Retina (tissue), 1 donor: ENCODE measurements around the gene ZIC5.

Experiments used
- DNase-seq: peaks from one replicate; pipeline ENCODE4 v3.0.0-alpha.2; 2016

Gene ZIC5

DNA sequence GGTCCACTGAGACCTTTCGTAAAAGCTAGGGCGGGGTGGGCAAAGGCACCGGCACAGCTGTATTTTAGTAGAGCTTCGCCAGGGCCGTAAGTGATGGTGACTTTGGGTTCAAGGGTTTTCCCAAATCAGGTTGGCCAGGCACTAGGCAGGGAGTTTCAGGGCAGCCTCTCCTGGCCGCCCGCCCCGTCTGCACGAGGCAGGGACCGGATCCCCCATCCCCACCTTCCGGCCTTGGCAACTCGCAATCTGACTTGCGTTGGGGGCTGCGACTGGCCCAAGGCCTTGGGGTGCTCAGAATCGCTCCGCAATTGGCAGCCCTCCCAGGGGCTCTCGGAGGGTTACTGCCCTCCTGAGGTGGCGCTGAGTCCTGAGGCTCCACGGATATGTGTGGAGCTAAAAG, 4.1 kb upstream of the ZIC5 start:
- no peak for DNase-seq

DNA sequence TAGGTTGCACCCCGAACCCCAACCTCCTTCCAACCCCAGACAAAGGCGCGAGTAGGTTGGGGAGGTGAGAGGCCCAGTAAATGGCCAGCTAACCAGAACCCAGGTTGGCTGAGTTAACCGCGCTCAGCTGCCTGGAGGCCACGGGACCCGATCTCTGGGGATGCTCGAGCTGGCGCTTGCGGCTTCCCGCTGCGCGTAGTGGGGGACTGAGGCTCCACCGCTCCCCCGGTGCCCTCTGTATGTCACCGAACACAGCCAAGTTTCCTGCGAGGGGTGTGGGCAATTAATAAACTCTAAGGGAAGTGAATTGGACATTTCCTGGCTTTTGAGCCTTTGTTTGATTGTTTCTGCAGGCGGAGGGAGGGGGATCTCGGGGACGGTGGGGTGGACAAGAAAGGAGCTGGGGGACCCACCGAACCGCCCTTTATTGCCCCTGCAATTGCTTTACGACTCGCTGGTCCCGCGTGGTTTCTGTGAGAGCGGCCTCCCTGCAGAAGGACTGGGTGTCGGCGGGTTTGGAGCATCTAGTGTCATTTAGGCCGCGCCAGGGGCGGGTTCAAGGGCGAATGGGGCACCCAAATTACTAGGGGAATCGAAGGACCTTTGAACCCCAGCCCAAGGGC, 3.5 kb upstream of the ZIC5 start:
- DNase-seq = no peak

DNA sequence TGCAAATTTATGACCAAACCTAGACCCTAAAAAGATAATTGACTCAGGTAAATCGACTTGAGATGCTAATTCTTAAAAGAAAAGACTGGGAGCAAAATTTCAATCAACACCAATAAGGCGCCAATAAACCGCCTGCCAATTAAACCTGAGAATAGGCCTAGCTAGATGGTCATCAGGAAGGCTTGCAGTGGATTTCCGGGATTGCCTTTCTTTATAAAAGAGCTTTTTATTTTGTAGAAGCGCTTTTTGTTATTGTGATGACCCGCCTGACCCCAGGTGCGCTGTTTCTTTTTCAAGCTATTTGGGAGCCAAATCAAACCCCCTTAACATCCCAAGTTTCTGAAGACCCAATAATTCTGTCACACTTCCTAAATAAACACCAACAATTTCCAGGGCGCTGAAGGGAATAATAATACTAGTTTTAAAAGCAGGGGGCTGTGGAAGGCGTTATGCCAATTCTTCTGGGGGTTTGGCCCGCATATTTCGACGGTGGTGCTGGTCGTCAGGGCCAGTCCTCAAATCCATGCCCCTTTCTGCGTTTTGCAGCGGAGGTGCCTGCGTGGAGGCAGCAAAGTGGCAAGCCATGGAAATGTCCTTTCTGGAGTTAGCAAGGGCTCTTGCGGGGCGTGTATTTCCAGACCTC, 2.9 kb upstream of the ZIC5 start:
- no peak for DNase-seq

DNA sequence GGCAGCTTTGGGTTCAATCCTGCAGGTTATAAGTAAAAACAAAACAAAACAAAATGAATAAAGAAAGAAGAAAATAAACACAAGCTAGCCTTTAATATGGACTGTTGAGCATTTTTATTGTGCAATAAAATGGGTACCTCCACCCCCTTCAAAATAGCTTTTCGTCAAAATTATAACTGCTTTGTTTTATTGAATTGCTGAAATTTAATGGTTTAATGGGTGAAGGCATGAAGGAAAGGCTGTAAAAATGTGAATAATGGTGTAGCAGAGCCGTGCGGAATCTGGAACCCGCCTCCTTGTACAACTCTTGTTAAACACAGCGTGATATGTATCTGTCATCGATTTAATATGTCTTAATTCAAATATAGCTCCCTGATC, 2.2 kb upstream of the ZIC5 start:
- no peak for DNase-seq

DNA sequence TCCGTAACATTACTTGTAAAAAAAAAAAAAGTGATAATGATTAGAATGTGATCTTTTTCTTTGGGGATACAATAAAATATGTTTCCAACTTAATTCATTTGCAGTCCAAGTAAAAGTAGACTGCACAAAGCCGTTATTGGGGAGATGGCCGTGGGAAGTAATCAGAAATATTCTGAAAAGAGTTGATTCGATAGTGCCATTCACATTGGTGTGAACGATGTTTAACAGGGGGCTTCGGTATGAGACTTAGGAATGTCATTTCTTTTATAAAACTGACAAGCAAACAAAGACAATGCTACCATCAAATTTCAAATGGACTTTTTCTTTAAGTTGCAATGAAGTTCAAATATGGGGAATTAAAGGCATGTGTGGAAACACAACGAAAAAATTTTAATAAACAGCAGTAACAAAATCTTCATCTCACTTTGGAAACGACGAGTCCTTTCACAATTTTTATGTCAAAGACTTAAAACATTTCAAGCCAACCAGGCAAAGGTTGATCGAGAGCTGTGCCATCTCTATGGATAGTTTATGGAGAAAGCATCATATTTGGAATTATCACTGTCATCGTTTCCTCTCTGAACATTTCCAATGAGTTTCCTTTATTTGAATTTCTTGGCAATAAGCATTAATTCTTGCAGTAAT, 1.7 kb upstream of the ZIC5 start:
- no peak for DNase-seq

DNA sequence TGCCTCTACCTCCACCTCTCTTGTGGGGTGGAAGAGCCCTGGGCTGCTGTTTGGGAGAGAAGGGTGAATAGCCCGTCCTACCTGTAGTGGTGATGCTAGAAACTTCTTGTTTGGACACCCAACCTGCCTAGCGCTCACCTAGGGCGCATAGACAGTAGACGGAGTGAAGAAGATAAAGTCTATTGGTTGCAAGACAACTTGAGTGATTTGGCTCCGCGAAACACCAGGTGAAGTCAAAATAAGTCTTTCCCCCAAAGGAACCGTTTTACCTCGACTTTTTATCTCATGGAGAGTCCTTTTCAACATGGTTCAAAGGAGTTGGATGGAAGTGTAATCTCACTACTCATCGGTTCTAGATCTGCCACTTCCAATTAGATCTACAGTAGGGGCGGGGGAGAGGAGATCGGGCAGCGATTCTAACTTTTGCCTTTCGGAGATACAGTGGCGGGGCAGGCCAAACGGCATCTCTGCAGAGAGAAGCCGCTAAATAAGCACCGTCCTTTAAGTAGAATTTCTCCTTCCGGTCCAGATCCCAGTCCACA, 694 bp upstream of the ZIC5 start:
- DNase-seq = no peak

DNA sequence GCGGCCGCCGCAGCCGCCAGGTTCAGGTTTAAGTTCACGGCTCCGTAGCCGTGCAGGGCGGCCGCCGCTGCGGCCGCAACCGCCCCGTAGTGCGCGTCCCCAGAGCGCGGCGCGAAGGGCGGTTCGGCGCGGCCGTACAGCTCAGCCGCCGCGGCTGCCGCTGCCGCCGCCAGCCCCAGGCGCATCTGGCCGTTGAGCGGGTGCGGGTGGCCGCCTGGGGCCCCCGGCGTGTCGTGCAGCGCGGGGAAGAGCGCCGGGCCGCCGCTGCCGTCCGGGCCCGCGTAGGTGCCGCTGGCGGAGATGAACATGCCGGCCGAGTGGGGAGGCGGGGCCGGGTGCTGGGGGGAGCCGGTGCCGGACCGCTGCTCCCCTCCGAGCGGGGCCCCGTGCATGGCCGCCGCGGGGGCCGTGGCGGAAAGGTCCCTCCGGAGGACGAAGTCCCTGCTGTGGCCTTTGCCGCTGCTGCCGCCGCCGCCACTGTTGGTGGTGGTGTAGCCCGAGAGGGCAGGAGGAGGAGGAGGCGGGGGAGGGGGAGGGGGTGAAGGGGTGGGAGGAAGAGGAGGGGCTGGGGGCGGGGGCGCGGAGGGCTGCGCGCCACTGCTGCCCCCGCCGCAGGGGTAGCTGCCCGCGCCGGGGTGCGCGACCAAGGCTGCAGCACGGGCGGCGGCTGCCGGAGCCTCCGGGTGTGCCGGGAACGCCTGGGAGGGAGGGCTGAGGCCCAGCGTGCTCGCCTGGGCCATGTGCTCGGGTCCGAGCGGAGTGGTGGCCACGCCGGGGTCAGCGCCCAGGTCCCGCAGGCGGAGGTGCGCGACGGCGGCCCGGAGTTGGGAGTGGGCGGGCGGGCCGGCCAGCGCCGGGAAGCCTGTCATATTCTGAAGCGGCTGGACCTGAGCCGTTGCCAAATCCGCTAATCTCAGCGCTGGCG, 654 bp downstream of the ZIC5 start:
- DNase-seq = peak; percentile 94

DNA sequence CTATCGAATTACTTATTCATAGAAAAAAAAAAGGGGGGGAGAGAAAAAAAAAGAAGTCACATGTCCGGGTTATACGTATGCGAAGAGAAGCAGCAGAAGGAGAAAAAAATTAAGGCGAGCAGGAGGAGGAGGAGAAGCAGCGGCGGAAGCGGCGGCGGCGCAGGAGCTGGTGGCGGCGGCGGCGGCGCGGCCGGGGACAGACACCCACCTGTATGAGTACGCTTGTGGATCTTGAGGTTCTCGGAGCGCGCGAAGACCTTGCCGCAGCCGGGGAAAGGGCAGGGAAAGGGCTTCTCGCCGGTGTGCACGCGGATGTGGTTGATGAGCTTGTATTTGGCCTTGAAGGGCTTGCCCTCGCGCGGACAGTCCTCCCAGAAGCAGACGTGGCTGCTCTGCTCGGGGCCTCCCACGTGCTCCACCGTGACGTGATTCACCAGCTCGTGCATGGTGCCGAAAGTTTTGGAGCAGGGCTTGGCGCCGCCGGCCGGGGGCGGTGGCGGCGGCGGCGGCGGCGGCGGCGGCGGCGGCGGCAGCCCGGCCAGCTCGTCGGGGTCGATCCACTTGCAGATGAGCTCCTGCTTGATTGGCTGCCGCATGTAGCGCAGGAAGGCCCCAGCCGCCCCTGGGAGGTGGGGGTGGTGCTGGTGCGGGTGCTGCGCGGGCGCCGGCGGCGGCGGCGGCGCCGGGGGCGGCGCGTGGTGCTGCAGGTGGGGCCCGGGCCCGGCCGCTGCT, 1.5 kb downstream of the ZIC5 start:
- peak; percentile 77 for DNase-seq

DNA sequence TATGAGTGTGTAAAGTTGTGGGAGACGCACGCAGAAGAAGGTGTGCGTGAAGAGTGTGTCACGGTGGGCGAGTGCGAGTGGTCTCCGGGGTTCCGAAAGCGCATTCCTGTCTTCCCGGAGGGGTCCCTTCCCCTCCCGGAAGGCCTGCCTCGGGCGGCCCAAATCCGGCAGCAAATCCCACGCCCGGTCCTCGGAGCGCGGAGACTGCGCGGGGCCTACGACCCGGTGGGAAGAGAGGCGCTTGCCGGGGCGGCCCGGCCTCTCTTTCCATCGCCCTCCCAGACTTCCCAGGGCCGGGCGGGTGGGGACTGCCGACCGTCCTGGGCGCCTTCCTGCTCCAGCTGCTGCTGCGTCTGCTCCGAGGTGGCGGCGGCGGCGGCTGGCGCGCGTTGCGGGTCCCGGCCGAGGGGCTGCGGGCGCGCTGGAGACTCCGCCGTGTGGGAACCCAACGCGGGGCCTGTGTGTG, 2.1 kb downstream of the ZIC5 start:
- peak; percentile 68 for DNase-seq

DNA sequence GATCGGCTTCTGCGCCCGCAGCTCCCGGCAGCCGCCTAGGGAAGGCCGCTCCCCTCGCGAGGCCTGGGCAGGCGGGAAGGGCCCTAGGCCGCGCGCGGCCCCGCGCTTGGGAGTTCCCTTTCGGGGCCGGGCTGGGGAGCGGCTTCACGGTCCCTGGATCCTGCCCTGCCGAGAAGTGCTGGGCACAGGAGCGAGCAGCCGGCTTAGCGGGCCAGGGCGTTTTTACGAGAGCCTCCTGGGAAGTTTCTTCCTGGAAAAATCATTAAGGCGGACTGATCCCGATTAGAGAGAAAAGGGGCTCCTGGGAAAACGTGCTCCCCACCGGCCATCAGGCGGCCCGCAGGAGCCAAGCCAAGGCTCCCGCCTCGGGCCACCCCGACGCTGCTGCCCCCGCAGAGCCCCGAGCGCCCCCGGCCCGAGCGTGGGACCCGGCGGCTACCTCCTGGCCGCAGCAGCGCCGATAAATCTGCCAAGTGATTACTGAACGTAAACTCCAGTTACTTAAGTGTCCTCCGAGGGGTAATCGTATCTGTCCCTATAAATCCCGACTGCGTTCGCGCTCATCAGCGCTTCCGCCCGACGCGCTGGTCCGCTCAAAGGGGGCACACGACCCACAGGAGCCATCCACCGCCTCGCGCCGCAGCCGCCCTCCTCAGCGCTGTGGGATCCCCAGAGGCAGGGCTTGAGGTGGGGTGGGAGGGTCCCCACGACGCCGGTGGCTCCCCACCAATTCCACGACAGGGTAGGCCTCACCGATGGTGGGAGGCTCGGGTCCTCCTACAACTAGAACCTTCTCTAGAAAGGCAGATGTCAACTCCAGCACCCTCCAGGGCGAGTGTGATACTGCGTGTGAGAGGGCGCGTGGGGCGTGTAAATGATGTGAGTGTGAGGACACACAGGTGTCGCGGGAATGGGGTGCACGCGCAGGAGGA, 2.8 kb downstream of the ZIC5 start:
- DNase-seq = peak; percentile 84

DNA sequence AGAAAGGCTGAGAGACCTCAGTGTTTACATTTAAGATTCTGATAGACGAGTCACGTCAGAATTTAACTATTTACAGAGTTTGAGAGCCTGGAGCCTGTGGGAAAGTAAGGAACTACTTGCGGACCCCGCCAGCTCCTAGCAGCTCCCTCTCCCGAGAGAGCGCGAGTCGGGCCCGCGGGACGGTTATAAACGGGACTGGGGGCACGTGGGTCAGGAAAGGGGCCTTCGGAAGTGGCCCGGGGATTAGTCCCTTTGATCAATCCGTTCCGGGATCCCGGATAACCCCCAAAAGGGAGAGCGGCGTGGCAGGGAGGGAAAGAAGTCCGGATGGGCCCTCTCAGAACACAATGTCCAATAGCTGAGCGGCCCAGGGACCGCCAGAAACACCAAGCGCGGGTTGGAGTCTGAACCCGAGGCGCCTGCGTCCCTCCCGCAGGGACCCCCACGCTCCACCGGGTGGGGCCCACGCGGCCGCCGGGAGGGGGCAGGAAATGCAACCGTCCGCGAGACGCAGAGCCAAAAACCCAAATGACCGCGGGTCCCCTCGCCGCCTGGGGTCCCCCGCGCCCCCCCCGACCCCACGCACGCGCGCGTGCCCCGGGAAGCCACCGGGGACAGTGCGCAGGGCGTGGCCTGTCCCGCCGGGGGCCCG, 3.6 kb downstream of the ZIC5 start:
- DNase-seq = peak; percentile 87

DNA sequence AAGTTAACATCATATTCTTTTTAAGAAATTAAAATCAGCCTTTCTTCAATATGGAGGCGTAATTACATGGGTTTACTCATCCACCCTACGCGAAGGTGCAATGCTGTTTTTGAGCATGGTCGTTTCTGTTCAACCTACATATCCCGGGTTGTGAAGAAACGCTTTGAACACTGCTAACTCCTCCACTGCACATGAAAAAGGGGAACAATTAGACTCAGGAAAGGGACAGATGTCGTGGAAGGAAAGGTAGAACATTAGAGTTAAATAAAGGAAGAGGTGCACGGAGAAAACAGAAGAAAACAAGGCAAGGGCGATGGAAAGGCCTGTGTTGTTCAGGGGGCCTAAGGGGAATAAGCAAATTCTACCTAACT, 4.1 kb downstream of the ZIC5 start:
- no peak for DNase-seq

DNA sequence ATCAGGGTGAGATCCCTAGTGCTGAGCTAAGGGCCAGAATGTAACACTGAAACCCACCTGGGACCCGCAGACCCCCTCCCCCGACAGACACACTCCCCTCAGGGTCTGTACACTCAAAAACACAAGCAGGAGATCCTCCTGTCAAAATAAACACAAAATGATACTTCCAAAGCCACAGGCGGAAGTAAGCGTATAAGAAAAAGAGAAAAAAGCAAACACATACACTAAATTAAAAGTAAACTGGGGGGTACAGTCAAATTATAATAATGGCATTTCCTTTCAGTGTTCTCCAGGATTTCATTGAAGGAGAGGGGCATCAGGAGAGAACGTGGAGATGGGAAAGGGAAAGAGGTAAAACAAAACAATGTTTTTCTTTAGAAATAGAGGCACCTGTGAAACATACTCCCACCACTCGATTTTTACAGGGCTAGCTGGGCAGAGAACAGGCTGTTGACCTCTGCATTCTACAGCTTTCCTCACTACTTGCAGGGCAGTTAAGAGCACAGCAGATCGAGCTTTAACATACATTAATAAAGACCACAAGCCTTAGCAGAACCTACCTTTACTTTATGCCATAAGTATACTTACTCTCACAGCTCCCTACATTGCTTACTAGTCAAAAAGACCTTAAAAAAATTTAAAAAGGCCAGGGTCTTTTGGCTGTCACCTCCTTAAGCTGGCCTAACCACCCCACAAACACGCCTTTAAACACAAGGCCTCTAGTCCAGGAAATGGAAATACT, 5.3 kb downstream of the ZIC5 start:
- peak; percentile 63 for DNase-seq

DNA sequence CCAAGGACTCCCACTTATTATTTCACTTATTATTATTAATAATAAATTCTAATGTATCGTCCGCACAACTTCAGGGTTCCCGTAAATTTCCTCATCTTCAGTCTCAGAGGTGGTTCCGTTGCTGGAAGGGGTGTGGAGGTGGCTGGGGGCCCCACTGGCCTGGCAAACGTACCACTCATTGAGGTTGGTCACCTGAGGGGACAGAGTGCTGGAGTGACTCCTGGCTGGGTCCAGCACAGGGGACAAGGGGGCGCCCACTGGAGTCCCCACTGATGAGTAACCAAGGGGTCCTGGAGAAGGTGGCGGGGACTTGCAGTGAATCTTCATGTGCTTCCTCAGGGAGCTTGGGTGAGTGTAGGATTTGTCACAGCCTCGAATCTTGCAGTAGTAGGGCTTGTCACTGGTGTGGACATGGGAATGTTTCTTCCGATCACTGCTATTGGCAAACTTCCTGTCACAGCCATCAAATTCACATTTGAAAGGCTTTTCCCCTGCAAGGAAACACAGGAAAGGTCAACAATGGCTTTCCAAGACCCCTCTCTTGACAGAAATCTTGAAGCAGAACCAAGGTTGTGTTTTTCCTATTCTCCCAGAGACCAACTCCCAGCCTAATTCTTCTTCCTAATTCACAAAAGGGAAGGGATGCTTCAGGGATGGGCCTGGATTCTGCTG, 6.1 kb downstream of the ZIC5 start:
- DNase-seq = peak; percentile 67

DNA sequence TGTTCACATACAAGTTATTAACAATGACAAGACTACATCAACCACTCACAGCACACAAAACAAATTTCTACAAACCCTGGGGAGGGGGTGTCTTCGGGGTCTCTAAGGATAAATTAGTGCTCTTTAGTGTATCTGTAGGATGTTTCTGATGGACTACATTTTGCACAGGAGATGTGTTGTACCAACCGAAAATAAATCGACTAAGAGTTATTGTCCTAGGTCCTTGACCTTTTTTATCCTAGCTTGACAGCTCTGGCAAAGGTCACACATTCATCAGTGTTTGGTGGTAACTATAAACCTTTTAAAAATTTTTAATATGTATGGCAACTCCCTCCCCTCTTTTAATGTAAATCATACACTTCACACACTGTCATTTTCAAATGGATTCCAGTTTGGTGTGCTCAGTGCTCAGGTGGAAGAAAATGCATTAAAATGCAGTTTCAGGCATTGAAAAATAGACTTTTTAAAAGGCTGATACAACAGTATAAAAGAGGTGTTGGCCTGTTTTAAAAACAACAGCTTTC, 7.7 kb downstream of the ZIC5 start:
- peak; percentile 33 for DNase-seq

DNA sequence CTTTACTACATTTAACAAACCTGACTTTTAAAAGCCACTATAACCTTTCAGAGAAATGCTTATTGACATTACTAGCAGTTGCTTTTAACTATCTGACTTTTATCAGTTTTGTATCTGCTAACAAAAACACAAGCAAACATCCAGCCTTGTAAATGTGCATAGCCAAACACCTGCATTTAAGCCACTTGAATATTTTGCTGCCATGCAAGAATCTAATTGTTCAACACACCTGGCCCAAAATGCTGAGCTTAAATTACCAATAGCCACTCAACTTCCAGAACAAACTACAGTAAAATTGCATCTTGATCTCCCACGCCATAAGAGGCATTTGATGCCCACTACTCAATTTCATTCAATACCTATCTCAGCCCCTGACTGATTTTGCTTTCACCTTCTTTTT, 9.3 kb downstream of the ZIC5 start:
- peak; percentile 23 for DNase-seq

DNA sequence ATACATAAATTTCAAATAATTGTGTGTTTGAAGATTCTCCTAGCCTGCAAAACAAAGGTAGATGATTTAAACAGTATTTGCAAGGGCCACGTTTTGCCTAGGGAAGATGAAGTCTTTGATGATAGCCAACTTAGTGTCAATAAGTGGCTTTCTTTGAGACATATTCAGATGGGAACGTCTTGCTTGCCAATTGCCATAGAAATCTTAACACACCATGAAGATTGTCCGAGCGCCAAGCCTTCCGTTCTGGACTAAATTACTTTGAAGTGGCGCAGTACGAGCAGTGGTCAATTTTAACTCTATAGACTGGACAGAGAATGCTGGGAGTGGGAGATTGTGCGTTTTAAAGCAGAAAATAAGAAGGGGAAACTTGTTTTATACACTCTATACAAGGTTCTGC, 9.9 kb downstream of the ZIC5 start:
- peak; percentile 40 for DNase-seq

DNA sequence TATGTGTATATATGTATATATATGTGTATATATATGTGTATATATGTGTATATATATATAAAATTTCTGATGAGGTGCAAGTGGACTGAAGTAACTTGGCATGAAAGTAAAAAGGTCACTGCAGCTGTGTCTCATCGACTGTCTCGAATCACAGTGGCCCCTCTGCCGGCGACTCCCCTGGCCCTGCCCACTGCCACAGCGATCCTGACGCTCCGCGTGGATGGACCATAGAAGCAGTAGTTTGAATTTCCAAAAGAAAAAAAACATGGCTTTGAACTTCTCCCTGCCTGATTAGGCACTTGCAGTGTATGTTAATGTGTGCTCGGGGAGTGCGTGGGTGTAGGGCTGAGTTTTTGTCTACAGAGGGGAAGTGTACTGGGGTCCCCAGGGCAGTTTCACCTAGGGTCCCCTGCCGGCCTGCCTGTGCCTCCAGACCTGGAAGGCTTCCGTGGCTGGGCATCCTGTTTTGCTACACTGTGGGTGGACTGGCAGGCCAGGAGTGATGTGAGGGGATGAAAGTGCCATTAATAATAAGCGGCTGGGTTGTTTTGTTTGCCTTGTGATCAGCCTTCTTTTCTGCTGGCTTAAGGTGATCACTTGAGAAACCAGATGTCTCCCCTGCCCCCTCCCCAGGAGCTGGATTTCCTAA, 10.8 kb downstream of the ZIC5 start:
- DNase-seq = peak; percentile 70
